Caco-2 (cell line): ENCODE data around the gene MYH9. TPM values are rescaled to one million over a fixed set of nuclear protein-coding genes. Genes with fewer than 3 reads are reported as not detected.

Experiments used
- BruUV-seq: library from RNA; stranded (reverse); fragments of 400-500 nt; replicated peaks from 2 replicates; lab custom pipeline; 2021; lab: Mats Ljungman, UMichigan
- CTCF ChIA-PET: fragments of 300-600 bp; sonication (Branson Sonifier 250); formaldehyde crosslinking; loops from one replicate; lab custom pipeline; 2022; ENCODE audit warnings: antibody characterized with exemption; lab: Charles Lee
- POLR2A ChIA-PET: fragments of 300-600 bp; sonication (Branson Sonifier 250); formaldehyde crosslinking; loops from one replicate; lab custom pipeline; 2022; ENCODE audit warnings: antibody characterized with exemption; lab: Charles Lee
- DNase-seq, 2 experiments: peaks; one replicate each; pipeline versions ENCODE4 v3.0.0 to v3.0.0-alpha.2; 2020 to 2022
- H3K27me3 ChIP-seq: replicated peaks from 2 replicates; pipeline ENCODE4 v1.6.0; 2011; ENCODE audit warnings: low read length; ENCODE audit not compliant: control insufficient read depth, insufficient read depth
- H3K36me3 ChIP-seq: 2 replicates; pipeline ENCODE4 v1.5.1; 2011; ENCODE audit warnings: low read length; ENCODE audit not compliant: control insufficient read depth, insufficient read depth
- H3K4me1 ChIP-seq: fragments of 250-450 bp; sonication (Bioruptor Pico); 2 replicates; pipeline ENCODE4 v1.5.1; 2020; ENCODE audit warnings: mild to moderate bottlenecking
- H3K4me3 ChIP-seq: 2 replicates; pipeline ENCODE4 v1.5.1; 2011; ENCODE audit warnings: low read depth, mild to moderate bottlenecking, control low read depth, low read length
- H3K9me3 ChIP-seq: fragments of 250-450 bp; sonication (Bioruptor Pico); 2 replicates; pipeline ENCODE4 v1.5.1; 2020; ENCODE audit warnings: mild to moderate bottlenecking, moderate library complexity
- H3K27ac Mint-ChIP-seq: one replicate; pipeline ENCODE4 v1.8.0; 2022; ENCODE audit warnings: mixed read lengths; ENCODE audit not compliant: unreplicated experiment
- H3K27me3 Mint-ChIP-seq: one replicate; pipeline ENCODE4 v1.8.0; 2022; ENCODE audit warnings: mixed read lengths; ENCODE audit not compliant: insufficient read depth, unreplicated experiment
- H3K36me3 Mint-ChIP-seq: one replicate; pipeline ENCODE4 v1.8.0; 2022; ENCODE audit warnings: mild to moderate bottlenecking, mixed read lengths; ENCODE audit not compliant: insufficient read depth, unreplicated experiment
- H3K4me1 Mint-ChIP-seq: one replicate; pipeline ENCODE4 v1.8.0; 2022; ENCODE audit warnings: low read depth, mixed read lengths; ENCODE audit not compliant: unreplicated experiment
- H3K4me3 Mint-ChIP-seq: one replicate; pipeline ENCODE4 v1.8.0; 2022; ENCODE audit warnings: mild to moderate bottlenecking, moderate library complexity, mixed read lengths; ENCODE audit not compliant: unreplicated experiment
- H3K9me3 Mint-ChIP-seq: one replicate; pipeline ENCODE4 v1.8.0; 2022; ENCODE audit warnings: mixed read lengths; ENCODE audit not compliant: unreplicated experiment
- CTCF ChIP-seq, 2 experiments: fragments of 200-600 bp in 1 of 2; IDR thresholded peaks; 1 replicate in 1 of 2; 2 replicates in 1 of 2; pipeline versions ENCODE4 v1.5.1 to v1.8.0; 2011 to 2022; ENCODE audit warnings: antibody characterized with exemption in 1 of 2, control low read depth in 1 of 2, inconsistent platforms in 1 of 2, low read depth in 1 of 2, low read length in 1 of 2, mild to moderate bottlenecking in 1 of 2, moderate library complexity in 1 of 2; ENCODE audit not compliant: insufficient read depth in 1 of 2, severe bottlenecking in 1 of 2, unreplicated experiment in 1 of 2
- intact Hi-C: fragments of 100-400 bp; cut with micrococcal nuclease; formaldehyde crosslinking; loops from one replicate; pipeline ENCODE4 v1.10.0; 2022; ENCODE audit not compliant: unreplicated experiment
- total RNA-seq: library from RNA; stranded (reverse); gene quantifications from 2 replicates; pipeline ENCODE4 v1.2.3, GENCODE V29; 2022

The MYH9 gene
- total RNA-seq, 1 experiment from 2014 or later: 513 TPM

GRCh38 chr22:36356708-36357624, 30.8 kb downstream of the MYH9 start:
- ChIA-PET POLR2A (no interaction called here), CTCF (no interaction called here)
- H3K36me3 Mint-ChIP-seq: peaks cover 94% of the 10 kb centered on the region
- intact Hi-C loops: no loop called here
- peaks cover 68% of the 10 kb centered on the region for H3K4me1 Mint-ChIP-seq
- TF ChIP-seq CTCF (IDR thresholded peaks at IDR 0.05; ENCODE audit: insufficient read depth in 1 of 2, low read depth in 1 of 2, low read length in 1 of 2, severe bottlenecking in 1 of 2, unreplicated experiment in 1 of 2): no peak
- H3K27me3 Mint-ChIP-seq: no peaks in the 10 kb centered on the region
- no peak for DNase-seq
- BruUV-seq: no TSS peak
- no peaks in the 10 kb centered on the region for H3K27me3 ChIP-seq
- H3K36me3 ChIP-seq: peaks cover 2% of the 10 kb centered on the region; the same call in 1 of the 2 replicates
- no peak overlapping the region for H3K4me3 ChIP-seq
- no peaks in the 10 kb centered on the region for H3K9me3 ChIP-seq
- H3K4me3 Mint-ChIP-seq: peak overlapping the region; percentile 4
- peaks cover 88% of the 10 kb centered on the region for H3K4me1 ChIP-seq
- peak overlapping the region; percentile 94 for H3K27ac Mint-ChIP-seq
- H3K9me3 Mint-ChIP-seq: no peaks in the 10 kb centered on the region

DNA sequence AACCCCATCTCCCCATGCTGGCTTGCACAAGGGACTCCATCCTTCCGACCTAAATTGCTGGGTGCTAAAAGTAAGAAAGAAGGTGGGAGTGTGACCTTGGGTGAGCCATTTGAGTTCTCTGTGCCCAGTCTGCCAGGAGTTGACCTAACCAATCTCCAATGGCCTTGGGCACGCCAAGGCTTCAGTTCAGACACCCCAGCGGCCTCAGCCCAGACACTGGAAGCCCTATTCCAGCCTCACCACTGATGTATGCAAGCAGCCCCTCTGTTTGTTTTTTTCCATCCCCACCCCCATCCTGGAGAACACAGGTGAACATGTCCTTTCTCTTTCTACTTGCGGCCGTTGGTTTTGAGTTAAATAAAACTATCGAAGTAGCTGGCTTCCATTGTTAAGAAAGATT, 31.9 kb downstream of the MYH9 start:
- Mint-ChIP-seq H3K27me3 (no peaks in the 10 kb centered on the region), H3K4me3 (no peak overlapping the region), H3K4me1 (peaks cover 65% of the 10 kb centered on the region), H3K9me3 (no peaks in the 10 kb centered on the region), H3K27ac (peak overlapping the region; percentile 94), H3K36me3 (peaks cover 92% of the 10 kb centered on the region)
- intact Hi-C loops: no loop called here
- Histone ChIP-seq H3K36me3 (peaks cover 2% of the 10 kb centered on the region; the same call in 1 of the 2 replicates), H3K27me3 (no peaks in the 10 kb centered on the region), H3K4me3 (no peak overlapping the region), H3K4me1 (peaks cover 89% of the 10 kb centered on the region), H3K9me3 (no peaks in the 10 kb centered on the region)
- no TSS peak for BruUV-seq
- DNase-seq: no peak
- POLR2A ChIA-PET: interaction anchor here (0.6 kb wide), 1 partner anchor 15 kb away, joined by 4 read pairs; no protein-coding TSS in a partner anchor
- TF ChIP-seq CTCF (IDR thresholded peaks at IDR 0.05; ENCODE audit: insufficient read depth in 1 of 2, low read depth in 1 of 2, low read length in 1 of 2, severe bottlenecking in 1 of 2, unreplicated experiment in 1 of 2): no peak
- CTCF ChIA-PET: interaction anchor here (0.6 kb wide), 1 partner anchor 133 kb away, joined by 3 read pairs; no protein-coding TSS in a partner anchor

- H3K36me3 ChIP-seq: peaks cover 2% of the 10 kb centered on the region; the same call in 1 of the 2 replicates
- no peak overlapping the region for H3K4me3 ChIP-seq
- Mint-ChIP-seq H3K9me3 (no peaks in the 10 kb centered on the region), H3K4me3 (no peak overlapping the region), H3K27ac (peak overlapping the region; percentile 94), H3K36me3 (peaks cover 92% of the 10 kb centered on the region), H3K4me1 (peaks cover 65% of the 10 kb centered on the region), H3K27me3 (no peaks in the 10 kb centered on the region)
- no TSS peak for BruUV-seq
- intact Hi-C loops: no loop called here
- CTCF ChIA-PET: interaction anchor here (0.6 to 0.9 kb wide), 2 partner anchors 115 to 134 kb away, joined by 3 read pairs; no protein-coding TSS in a partner anchor
- no peak for TF ChIP-seq CTCF (IDR thresholded peaks at IDR 0.05; ENCODE audit: insufficient read depth in 1 of 2, low read depth in 1 of 2, low read length in 1 of 2, severe bottlenecking in 1 of 2, unreplicated experiment in 1 of 2)
- POLR2A ChIA-PET: interaction anchor here (0.6 kb wide), 2 partner anchors 15 to 25 kb away, joined by 4 read pairs; no protein-coding TSS in a partner anchor
- H3K27me3 ChIP-seq: no peaks in the 10 kb centered on the region
- no peaks in the 10 kb centered on the region for H3K9me3 ChIP-seq
- H3K4me1 ChIP-seq: peaks cover 89% of the 10 kb centered on the region
- no peak for DNase-seq
These were observed 32.4 kb downstream of the MYH9 start for GRCh38 chr22:36355362-36355761.
